COLO829 (cell line): ENCODE measurements around the gene ZFP69B.
A peak's percentile ranks its signal among the peaks of the same experiment; 100 is the strongest.
"Not testable (repeated sequence)": the region's sequence is repeated elsewhere in the genome, so short reads cannot be mapped to it uniquely, and the experiment has no call there.

Experiments
- DNase-seq: peaks from one replicate; pipeline ENCODE4 v3.0.0; 2012; ENCODE audit warnings: low spot score

ZFP69B gene

GRCh38 chr1:40435876-40436275, 14.4 kb upstream of the ZFP69B start:
- DNase-seq = no peak

DNA sequence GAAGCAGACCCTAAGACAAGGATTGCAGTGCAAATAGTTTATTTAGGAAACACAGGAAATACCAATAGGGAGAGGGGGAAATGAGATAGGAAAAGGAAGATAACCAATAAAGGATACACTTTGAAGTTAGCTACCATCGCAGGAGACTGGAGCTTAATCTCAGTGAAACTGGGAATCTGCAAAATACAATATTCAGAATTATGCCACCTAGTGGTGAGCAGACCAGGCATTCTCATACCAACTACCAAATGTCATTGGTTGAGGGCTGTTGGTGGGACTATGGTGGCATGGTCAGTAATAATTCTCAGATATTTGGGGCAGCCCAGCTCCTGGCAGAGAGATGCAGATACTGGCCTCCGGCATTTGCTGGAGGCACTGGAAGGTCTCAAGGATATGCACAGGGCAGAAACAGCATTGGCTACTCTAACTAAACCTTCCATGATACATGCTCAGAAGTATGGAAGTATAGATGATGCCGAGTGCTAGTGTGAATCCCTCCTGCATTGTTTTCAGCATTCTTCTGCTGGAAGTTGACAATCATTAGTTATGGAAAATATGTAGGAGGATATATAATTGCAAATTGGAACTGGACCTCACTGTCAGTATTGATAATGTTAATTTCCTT, 11.8 kb upstream of the ZFP69B start:
- peak; percentile 29 for DNase-seq

DNA sequence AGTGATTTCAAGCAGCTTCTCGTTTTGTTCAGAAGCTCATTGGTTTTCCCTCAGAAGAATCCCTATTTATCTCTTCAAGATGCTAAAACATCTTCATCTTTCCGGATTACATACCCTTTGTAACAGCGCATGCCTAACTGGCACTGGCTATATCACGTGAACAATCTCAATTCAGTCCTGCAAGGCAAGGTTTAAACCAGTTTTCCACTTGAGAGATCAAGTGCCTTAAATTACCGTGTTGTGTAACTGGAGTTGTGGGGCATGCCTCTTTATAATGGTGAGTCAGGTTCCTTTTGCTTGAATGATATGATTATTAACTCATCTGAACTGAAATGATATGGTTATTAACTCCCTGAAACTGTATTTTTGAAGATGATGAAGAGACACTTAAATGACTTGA, 11.0 kb upstream of the ZFP69B start:
- DNase-seq = no peak

- DNase-seq = no peak
Measured at GRCh38 chr1:40450495-40451237, 390 bp downstream of the ZFP69B start.

GRCh38 chr1:40451238-40451585, 936 bp downstream of the ZFP69B start:
- DNase-seq = no peak

GRCh38 chr1:40454873-40455272, 4.6 kb downstream of the ZFP69B start:
- DNase-seq = no peak

DNA sequence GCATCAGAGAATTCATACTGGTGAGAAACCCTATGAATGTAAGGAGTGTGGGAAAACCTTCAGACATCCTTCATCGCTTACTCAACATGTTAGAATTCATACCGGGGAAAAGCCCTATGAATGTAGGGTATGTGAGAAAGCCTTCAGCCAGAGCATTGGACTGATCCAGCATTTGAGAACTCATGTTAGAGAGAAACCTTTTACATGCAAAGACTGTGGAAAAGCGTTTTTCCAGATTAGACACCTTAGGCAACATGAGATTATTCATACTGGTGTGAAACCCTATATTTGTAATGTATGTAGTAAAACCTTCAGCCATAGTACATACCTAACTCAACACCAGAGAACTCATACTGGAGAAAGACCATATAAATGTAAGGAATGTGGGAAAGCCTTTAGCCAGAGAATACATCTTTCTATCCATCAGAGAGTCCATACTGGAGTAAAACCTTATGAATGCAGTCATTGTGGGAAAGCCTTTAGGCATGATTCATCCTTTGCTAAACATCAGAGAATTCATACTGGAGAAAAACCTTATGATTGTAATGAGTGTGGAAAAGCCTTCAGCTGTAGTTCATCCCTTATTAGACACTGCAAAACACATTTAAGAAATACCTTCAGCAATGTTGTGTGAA, 12.8 kb downstream of the ZFP69B start:
- DNase-seq = no peak

GRCh38 chr1:40469327-40469726, 19.1 kb downstream of the ZFP69B start:
- DNase-seq = no peak

DNA sequence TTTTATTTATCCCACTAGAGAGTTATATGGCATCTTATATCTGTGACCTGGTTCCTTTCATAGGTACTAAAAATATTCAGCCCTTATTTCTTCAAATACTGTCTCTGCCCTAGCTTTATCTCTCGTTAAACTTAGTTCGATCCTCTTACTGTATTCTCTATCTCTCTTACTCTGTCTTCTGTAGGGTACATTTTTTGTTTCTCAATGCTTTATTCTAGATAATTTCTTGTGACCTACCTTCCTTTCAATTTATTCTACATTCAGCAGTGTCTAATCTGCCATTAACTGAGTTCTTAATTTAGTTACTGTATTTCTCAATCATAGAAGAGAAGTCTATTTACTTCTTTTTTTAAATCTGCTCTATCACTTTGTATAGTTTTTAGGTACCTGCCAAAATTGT, 25.0 kb downstream of the ZFP69B start:
- DNase-seq = no peak

GRCh38 chr1:40476924-40477677, 26.8 kb downstream of the ZFP69B start, which contains the start of gene ZFP69:
Gene ZFP69, plus strand, starts transcription at chr1:40477290. Its CDS starts 2,072 bp downstream, at chr1:40479362.
- no peak for DNase-seq

DNA sequence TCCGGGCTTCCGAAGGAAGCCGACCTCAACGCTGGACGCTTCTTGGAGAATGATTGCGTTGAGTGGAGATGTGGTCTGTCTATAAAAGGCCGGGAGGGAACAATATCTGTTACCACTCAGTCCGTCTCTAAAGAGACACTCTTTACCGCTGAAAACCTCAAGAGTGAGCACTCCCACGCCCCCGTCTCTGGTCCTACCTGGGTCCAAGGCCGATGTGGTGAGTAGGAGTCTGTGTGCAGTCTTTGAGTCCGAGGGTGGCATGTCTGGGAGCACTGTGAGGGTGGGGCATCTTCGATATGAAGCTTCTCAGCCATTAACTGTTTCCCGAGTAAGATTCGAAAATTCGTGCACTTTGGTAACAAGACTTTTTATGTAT, 27.4 kb downstream of the ZFP69B start:
- DNase-seq = no peak

DNA sequence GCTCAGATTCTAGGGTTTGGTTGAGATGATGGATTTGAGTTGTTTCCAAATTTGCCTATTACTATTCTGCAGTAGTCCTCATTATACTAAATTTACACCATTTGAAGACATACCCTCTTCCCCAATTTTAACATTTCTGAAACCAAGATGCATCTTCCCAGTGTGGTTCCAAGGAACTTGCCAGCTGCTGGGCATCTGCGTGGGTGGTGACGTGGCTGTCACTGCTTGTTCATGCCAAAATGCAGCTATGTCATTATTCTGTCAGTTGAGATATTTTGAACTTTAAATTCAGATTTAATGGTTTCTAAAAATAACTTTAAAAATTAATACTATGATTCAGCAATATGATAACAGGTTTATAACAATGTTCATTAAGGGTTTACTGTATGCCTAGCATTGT, 28.0 kb downstream of the ZFP69B start:
- no peak for DNase-seq

DNA sequence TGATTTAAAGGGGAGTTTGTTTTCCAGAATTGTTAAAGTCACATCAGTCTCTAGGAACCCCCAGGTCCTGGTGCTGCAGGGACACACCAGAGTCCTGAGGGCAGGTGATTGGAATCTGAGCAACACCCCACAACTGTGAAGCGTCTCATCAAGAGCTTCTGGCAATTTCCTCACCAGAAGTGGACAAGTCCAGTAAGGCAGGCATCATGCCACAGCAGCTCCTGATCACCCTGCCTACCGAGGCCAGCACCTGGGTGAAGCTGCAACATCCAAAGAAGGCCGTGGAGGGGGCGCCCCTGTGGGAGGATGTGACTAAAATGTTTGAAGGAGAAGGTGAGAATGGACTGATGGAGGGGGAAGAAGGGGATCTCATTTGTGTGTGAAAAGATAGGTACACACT, 28.9 kb downstream of the ZFP69B start:
- no peak for DNase-seq

GRCh38 chr1:40495315-40495903, 45.1 kb downstream of the ZFP69B start:
- no peak for DNase-seq

DNA sequence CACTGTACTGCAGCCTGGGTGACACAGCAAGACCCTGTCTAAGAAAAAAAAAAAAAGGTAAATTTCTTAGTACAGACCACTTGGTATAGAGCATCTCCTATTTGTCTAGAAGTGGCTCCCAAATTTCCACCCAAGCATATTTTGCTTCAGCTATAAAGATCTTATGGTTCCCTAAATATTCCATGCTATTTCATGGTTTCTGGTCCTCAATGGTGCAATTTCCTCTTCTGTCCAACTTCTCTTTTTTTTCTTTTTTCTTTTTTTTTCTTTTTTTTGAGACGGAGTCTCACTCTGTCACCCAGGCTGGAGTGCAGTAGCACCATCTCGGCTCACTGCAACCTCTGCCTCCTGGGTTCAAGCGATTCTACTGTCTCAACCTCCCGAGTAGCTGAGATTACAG, 52.4 kb downstream of the ZFP69B start:
- not testable (repeated sequence) for DNase-seq

GRCh38 chr1:40507973-40508372, 57.7 kb downstream of the ZFP69B start:
- no peak for DNase-seq

DNA sequence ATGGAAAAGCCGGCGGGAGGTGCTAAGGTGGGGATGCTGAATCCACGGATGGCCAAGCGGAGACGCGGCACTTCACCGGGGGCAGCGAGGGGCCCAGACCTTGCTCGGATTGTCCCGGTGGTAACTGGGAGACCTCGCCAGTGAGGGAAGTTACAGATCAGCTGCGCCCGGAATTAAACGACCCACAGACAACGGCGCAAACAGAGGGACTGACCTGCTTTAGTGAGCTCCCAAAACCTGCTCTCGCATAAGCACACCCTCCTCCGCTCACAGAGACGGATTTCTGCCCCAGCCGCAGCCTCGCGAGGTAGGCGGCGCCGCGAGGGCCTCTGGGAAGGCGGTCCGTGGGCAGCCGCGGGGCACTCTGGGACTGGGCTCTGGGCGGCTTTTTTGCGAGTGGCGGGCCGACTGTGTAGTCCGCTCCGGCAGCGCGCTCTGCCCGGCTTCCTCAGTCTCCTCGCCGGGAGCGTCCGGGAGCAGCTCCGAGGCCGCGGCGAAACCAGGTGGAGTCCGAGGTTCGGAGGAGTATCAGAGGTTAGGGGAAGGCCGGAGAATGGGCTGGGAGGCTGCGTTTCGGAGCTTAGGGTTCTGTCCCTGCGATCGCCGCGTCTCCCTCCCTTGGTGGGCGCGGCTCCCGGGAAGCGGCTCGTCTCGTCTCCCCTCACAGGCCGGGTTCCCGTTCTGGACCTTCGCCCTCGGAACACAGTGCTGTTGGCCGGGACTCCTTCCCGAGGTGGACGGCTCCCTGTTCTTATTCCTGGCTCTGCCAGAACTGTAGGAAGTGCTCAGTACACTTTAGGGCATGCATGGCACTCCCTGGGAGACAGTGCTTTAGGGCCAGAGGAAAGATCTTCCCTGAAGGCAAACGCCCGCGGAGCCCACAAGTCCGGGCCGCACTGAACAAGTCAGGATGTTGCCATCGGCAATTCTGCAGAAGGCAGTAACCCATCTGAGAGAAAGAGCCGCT, 58.4 kb downstream of the ZFP69B start, which contains the start of gene EXO5:
TSS of gene EXO5 (plus strand) at position 393 of the 967 bp plus-strand sequence. CDS start 5,778 bp downstream, outside the sequence.
- no peak for DNase-seq
